HCEC 1CT (cell line): Measurements from ENCODE around the gene JAM3.

Source experiments
- DNase-seq: peaks from one replicate; pipeline ENCODE4 v3.0.0-alpha.2; 2017

Gene JAM3

DNA sequence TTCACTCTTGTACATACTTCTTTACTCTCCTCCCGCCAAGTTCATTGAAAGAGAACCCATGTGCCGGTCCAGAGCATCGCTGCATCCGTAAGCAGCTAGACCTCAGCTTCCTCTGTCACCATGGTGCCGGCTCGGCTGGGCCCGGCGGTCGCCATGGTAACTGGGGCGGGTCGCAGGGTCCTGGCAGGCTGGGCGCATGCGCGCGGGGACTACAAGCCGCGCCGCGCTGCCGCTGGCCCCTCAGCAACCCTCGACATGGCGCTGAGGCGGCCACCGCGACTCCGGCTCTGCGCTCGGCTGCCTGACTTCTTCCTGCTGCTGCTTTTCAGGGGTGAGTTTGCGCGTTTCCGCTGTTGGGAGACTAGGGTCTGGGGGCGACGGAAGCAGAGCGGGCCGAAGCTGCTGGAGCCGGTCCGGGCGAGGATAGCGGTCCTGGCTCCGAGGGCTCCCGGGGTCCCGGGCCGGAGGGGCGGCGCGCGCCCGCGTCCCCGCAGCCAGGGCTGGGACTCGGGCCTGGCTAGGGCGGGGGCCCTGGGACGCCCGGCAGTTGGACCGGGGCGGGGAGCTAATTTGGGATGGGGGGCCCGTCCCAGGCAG lies at the start of gene JAM3:
JAM3 (plus strand) TSS at position 244 of the 597 bp plus-strand sequence; CDS start at position 256, 12 bp downstream.
- DNase-seq, result peak; percentile 87

GRCh38 chr11:134019500-134019899 lies 49.4 kb upstream of the JAM3 start:
- DNase-seq, result no peak

DNA sequence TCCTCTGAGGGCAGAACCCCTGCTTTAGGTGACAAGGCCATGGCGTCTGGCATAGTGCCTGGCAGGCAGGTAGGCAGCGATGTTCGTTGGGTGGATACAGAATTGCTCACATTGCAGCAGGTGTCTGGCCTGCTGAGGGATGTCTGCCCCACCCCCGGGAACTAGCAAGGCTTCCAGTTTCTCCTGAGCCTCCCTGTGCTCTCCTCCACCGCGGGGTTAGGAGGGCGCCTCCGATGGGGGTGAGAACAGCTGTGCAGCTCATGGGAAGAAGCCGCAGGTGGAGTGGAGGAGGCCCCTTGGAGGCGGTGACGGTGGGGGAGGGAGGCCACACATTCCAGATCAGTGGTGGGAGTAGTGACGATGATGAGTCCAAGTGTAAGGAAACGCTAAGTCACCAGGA lies 48.3 kb upstream of the JAM3 start:
- DNase-seq, result no peak

GRCh38 chr11:134021326-134021725 lies 47.5 kb upstream of the JAM3 start:
- DNase-seq, result no peak

DNA sequence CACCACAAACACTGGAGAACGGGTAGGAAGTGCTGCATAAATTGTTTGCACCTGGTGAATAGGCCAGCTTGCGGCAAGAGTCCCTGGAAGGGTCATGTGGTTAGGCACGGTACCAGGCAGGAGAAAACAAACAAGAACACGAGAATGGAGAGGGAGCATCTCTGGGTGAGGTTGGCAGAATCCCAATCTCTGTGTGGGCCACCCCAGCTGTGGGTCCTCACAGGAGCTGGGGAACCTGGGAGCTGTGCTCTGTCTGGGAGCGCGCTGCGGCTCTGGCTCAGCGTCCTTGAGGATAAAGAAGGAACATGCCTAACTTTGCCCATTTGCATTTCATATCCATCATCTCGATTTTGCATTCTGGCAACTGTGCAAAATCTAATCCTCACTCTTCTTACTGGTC lies 46.1 kb upstream of the JAM3 start:
- DNase-seq, result no peak

DNA sequence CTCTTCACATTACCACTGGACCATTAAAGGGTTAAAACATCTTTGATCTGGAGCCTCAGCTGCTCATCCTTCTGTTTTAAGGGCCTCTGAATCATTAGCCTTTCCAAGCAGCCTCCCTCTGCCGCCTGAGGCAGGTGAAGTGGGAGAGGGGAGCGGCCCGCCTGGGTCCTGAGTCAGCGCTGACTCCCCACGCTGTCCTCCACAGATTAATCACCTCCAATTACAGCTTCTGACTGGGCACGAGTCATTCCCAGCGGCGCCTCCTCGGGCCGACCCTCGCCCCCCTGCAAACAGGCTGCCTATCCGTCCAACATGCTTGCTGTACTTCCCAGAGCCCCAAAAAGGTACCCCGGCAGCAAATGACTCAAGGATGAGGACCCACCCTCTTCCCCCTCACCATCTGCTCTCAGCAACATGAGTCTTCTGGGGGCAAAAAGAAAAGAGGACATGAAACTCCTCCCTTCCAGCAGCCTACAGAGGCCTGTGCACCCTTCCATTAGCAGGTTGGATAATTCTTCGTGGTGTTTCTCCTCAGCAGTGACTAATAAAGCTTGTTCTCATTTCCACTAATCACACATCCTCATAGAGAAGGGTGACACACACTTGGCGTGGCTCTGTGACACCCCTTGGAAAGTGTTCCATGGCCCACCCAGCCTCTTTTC lies 44.3 kb upstream of the JAM3 start:
- DNase-seq, result peak; percentile 44

DNA sequence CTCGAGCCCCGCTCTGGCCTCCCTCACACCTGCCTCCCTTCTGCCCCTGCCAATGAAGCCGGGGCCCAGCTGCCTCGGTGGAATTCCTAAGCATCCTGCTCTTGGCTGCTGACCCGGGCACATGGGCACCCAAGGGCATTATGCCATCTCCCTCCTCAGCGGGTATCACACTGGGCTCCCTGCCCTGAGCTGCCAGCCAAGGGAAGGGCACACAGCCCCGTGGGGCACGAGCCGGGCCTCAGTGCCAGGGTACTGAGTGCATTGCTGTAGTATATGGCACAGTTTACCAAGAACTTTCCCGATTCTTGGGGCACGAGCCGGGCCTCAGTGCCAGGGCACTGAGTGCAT lies 43.8 kb upstream of the JAM3 start:
- no peak for DNase-seq

- no peak for DNase-seq
Observed at GRCh38 chr11:134026655-134027343, 42.1 kb upstream of the JAM3 start.

GRCh38 chr11:134027671-134028070 lies 41.2 kb upstream of the JAM3 start:
- no peak for DNase-seq

GRCh38 chr11:134028368-134028920 lies 40.4 kb upstream of the JAM3 start:
- DNase-seq, result no peak

DNA sequence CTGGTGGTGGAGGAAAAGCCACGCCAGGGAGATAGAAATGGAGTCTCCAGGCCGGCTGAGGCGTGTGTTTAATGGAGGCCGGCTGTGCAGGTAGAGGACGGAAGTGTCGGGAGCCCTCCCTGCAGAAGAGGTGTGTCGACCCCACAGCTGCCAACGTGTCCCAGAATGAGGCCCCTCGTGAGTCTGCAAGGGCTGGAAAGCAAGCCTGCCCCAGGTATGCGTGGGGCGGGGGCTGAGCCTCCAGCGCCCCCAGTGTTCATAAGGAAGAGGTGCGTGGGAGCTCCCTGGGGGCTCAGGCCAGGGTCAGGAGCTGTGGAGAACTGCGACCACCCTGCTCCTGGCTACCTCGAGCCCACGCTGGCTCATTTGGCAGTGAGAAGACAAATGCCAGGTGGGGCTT lies 38.0 kb upstream of the JAM3 start:
- DNase-seq, result no peak

- no peak for DNase-seq
Observed at GRCh38 chr11:134032043-134032442, 36.8 kb upstream of the JAM3 start.

GRCh38 chr11:134032501-134033091 lies 36.3 kb upstream of the JAM3 start:
- no peak for DNase-seq

DNA sequence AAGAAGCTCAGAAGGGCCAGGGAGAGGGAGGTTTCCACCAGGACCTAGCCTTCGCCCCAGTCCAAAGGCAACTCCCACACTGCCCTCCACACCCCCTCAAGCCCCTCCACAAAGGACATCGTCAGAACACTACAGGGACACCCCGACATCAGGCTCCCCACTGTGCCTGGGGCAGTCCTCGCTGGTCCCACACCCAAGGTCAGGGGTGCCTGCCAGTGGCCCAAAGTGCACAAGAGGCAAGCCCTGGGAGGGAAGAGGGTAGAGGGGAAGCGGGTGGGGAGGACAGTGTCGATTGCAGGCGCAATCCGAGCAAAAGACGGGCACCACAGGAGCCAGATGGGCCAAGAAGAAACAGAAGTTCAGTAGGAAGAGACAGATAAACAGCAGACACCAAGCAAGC lies 35.6 kb upstream of the JAM3 start:
- no peak for DNase-seq

DNA sequence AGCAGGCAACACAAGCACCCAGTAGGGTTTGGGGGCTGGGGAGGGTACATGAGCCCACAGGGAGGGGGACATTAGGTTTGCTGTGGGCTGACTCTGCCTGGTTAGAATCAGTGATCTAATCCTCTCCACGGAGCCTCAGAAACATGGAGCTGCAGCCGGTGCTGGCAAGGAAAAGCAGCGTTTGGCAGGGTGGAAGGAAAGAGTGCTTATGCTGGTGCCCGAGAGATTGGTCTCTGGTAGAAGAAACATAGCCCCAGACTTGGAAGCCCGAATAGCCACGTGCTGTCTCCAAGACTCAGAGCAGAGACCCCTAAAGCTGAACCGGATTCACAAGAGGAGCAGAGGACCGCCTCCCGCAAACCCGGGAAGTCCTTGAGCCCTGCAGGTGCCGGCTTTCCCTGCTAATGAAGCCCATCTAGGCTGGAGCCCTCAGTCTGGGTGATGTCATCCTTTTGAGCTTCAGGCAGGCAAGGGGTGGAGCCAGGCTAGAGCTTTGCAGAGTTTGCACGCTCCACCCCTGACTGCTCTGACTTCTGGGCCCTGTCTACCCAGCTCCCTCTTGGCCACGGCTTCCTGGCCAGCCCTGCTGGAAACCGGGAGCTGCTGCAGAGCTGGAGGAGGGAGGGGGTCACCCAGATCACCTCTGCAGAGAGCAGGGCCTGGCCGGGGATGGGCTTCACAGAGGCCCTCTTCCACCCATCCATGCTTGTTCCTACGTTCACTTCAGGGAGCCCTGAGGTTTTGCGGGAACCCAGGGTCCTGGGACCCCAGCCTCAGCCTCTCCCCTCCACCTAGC lies 35.0 kb upstream of the JAM3 start:
- peak; percentile 80 for DNase-seq

DNA sequence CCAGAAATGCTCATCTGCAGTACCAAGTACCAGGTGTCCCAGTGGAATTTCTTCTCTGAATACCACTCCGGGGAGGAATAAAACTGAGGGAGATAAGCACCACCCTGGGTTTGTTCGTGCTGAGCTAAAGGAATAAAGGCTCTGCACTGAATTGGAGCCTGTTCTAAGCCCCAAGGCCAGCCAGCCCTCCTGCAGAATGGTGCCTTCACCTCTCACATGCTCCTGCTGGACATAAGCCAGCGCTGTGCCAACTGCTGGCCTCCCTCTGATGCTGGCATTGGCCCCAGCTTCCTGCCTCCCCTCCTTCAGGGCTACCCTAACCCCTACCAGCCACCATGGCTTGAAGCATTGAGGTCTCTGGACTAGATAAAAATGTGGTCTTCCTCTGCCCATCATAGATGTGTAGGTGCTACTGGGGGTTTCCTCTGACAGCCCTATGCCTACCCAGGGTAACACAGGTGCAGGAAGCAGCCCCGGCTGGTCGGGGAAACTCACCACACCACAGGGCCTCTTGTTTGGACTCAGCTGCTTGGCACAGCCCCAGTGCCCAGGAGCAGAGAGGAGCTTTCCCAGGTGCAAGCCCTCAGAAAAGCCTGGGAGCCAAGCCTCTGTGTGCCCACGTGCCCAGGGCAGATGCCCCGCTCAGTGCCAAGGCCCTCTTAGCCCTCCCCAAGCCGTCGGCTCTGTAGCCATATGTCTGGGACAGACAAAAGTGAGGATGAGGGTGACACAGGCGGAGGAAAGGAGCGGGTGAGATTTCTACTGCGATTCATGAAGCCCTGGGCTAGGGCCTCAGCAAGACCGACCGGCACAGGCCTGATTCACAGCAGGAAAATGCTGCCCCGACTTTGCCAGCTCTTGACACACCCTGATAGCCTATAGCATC lies 34.1 kb upstream of the JAM3 start:
- no peak for DNase-seq

GRCh38 chr11:134036492-134037045 lies 32.3 kb upstream of the JAM3 start:
- DNase-seq, result no peak

- DNase-seq, result peak; percentile 33
Observed at GRCh38 chr11:134037046-134037908, 31.6 kb upstream of the JAM3 start.

GRCh38 chr11:134038897-134039470 lies 29.9 kb upstream of the JAM3 start:
- no peak for DNase-seq
